Fibroblast of lung (primary cell): ENCODE measurements around the gene C1orf232.

Experiments used
- EZH2 ChIP-seq: IDR thresholded peaks from 2 replicates; pipeline ENCODE4 v1.5.1; 2012; ENCODE audit warnings: low read length, control low read depth, mild to moderate bottlenecking; ENCODE audit errors: missing control alignments
- TF ChIP-seq, protein P1 (sequence below), 2 donors: IDR thresholded peaks in 1 of 2; conservative IDR thresholded peaks in 1 of 2; 1 replicate in 1 of 2; 2 replicates in 1 of 2; pipeline ENCODE4 v1.5.1; 2011 to 2012; ENCODE audit warnings: low read length in 2 of 2, control low read depth in 1 of 2, inconsistent platforms in 1 of 2, low read depth in 1 of 2, mild to moderate bottlenecking in 1 of 2

DNA sequence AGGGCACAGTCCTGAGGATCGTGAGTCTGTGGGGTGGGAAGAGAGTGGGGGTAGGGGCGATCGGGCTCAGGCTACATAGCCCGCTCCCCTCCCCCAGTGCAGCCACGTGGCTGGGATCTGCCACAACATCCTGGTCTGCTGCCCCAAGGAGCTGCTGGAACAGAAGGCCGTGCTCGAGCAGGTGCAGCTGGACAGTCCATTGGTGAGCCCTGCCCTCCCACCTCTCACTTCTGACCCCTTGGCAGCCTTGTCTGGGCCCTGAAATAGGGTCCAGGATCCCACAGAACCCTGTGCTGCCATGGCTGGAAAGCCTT lies 13.6 kb upstream of the C1orf232 start:
- TF ChIP-seq, protein P1, sequence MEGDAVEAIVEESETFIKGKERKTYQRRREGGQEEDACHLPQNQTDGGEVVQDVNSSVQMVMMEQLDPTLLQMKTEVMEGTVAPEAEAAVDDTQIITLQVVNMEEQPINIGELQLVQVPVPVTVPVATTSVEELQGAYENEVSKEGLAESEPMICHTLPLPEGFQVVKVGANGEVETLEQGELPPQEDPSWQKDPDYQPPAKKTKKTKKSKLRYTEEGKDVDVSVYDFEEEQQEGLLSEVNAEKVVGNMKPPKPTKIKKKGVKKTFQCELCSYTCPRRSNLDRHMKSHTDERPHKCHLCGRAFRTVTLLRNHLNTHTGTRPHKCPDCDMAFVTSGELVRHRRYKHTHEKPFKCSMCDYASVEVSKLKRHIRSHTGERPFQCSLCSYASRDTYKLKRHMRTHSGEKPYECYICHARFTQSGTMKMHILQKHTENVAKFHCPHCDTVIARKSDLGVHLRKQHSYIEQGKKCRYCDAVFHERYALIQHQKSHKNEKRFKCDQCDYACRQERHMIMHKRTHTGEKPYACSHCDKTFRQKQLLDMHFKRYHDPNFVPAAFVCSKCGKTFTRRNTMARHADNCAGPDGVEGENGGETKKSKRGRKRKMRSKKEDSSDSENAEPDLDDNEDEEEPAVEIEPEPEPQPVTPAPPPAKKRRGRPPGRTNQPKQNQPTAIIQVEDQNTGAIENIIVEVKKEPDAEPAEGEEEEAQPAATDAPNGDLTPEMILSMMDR (conservative IDR thresholded peaks at IDR 0.05 in 1 of 2, IDR thresholded peaks at IDR 0.05 in 1 of 2; ENCODE audit: low read depth in 1 of 2, low read length in 2 of 2), result no peak
- TF ChIP-seq EZH2, result no peak
